T-helper 2 cell treated with Interferon-gamma antibody and Interleukin-4, amounts not matched to agents 100 ng/mL and 5 ng/mL, for 36 hours (primary cell): ENCODE measurements around the gene TAGLN3. TPM values are rescaled to one million over a fixed set of nuclear protein-coding genes. Genes with fewer than 3 reads are reported as not detected.

Source experiments
- intact Hi-C: fragments of 100-400 bp; cut with micrococcal nuclease; formaldehyde crosslinking; loops from one replicate; pipeline ENCODE4 v1.15.1; 2023
- total RNA-seq: library from RNA; stranded (reverse); gene quantifications from 2 replicates; pipeline ENCODE4 v1.2.3, GENCODE V29; 2022

The TAGLN3 gene
- total RNA-seq, 1 donor from 2014 or later, result 0.32 TPM

- intact Hi-C loops, result loop anchor here (5.0 to 10.0 kb wide), 4 partner anchors 36 to 901 kb away; partner anchors contain the start of gene NECTIN3
These were observed 22.5 kb upstream of the TAGLN3 start for GRCh38 chr3:111976254-111976653.

DNA sequence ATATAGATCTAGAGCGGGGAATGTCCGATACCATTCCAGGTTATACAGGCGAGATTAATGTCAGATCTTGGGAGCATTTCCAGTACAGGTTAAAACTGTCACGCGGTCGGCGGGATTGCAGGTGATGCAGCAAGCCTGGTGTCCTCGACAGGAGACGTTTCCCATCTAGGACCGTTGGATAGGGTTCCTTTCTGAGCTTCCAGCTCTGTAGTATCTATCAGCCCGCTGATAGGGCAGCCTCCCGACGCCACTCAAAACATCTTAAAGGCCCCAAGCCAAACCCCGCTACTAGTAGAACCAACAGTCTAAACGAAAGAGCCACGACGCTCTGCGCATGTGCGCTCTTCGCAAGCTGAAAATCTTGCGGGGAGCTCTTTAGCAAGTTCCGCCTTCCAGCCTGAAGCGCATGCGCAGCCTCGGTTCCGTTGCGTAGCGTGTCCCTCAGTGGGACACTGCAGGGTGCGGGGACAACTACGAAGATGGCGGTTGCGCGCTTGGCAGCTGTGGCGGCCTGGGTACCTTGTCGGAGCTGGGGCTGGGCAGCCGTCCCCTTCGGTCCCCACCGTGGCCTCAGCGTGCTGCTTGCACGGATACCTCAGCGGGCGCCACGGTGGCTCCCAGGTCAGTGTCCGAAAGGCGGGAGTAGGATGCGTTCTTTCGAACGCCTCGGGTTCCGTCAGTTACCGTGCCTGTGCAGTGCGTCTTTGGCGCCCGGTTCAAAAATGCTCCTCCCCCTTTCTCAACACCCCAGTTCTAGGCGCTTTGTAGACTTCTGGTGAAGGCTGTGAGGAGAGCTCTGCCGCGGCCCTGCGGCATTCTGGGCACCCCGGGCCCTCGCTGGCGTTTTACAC lies 19.9 kb upstream of the TAGLN3 start, which contains the start of gene ABHD10:
TSS of gene ABHD10 (plus strand) at position 444 of the 851 bp plus-strand sequence. CDS start at position 480, 36 bp downstream.
- intact Hi-C loops, result loop anchor here (1.0 to 10.0 kb wide), 7 partner anchors 33 to 904 kb away; partner anchors contain the start of genes CD96, NECTIN3 and SLC35A5

GRCh38 chr3:111979434-111980038 lies 19.2 kb upstream of the TAGLN3 start:
- intact Hi-C loops, result loop anchor here (1.0 to 10.0 kb wide), 7 partner anchors 33 to 905 kb away; partner anchors contain the start of genes CD96, NECTIN3 and SLC35A5

DNA sequence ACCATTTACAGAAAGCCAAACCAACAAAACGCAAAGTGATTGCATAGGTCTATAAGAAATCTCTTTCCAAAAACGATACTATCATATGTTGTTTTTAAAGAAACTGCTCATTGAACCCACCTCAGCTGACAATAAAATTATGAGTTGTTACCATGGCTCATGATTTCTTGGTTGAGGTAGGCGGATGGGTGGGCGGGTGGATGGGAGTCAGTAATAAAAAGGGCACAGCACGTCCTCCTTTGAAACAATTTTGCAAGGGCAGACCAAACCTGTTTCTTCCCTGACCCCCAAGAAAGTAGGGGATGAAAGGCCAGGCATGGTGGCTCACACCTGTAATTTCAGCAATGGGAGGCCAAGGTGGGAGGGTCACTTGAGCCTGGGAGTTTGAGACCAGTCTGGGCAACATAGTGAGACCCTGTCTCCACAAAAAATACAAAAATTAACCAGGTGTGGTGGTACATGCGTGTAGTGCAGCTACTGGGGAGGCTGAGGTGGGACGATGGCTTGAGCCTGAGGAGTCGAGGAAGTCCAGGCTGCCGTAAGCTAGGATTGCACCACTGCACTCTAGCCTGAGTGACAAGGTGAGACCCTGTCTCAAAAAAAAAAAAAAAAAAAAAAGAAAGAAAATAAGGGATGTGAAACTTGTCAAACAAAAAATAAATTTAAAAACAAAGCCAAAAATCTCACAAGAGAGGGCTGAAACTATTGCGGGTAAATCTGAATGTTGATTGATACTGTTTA lies 17.8 kb upstream of the TAGLN3 start:
- intact Hi-C loops, result no loop called here

- intact Hi-C loops, result no loop called here
These were observed 17.3 kb upstream of the TAGLN3 start for GRCh38 chr3:111981457-111981763.

DNA sequence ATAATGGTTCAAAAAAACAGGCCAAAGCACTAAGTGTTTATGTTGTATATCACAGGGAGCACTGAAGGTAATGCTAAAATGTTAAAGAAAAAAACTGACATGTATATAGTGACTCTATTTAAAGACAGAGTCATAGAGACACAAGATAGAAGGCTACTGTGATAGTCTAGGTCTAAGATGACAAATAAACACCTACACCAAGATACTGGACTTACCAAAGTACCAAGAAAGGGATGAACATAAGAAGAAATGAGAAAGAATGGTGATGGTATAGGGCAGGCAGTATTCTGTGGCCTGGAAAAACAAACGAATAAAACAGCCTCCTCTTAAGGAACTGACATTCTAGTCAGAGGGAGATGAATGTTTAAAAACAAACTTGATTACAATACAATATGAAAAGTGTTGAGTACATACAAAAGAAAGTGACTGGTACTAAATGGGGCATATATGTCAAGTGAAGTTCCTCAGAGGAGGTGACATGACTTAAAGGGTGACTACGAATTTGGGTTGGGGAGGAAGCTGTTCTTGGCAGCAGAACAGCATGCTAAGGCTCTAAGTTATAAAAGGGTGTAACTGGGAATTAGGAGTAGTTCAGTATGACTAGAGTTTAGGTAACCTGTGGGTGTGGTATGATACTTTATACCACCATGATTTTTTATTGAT lies 14.0 kb upstream of the TAGLN3 start:
- intact Hi-C loops, result no loop called here

DNA sequence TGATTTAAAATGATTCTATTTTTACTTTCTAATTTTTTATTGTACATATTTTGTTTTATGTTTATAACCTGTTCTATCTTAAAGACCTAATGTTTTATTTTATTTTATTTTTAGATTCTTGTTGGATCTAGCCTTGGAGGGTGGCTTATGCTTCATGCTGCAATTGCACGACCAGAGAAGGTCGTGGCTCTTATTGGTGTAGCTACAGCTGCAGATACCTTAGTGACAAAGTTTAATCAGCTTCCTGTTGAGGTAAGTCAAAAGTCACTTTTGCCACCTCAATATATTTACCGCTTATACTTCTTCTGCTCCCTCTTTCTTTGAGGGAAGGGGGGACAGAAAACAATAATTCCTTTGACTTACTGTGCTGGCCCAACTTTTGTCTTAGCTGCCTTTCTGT lies 11.9 kb upstream of the TAGLN3 start:
- intact Hi-C loops, result no loop called here

GRCh38 chr3:111989061-111989678 lies 9.6 kb upstream of the TAGLN3 start:
- intact Hi-C loops, result loop anchor here (1.0 kb wide), 1 partner anchor 24 kb away; no protein-coding TSS in a partner anchor

GRCh38 chr3:111993038-111993437 lies 5.7 kb upstream of the TAGLN3 start:
- intact Hi-C loops, result no loop called here

GRCh38 chr3:111999484-112000324 lies 982 bp downstream of the TAGLN3 start:
- intact Hi-C loops, result no loop called here

DNA sequence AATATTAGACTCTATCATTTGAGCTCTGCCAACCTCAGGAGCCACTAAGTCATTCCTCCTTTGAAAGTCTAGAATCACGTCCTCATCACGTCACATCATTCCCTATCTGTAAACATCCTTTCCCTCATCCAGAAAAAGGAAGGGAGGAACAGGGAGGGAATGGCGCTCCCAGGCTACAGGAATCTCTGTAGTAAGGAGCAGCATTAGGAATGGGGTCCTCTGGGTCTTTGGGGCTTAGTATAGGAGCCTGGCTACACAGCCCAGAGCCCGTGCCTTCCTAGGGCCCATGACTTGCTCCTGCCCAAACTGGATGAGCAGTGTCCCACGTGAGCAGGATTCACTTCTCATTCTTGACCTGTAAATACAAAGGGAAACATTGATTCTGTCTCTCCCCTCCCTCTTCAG lies 1.6 kb downstream of the TAGLN3 start:
- intact Hi-C loops, result no loop called here

DNA sequence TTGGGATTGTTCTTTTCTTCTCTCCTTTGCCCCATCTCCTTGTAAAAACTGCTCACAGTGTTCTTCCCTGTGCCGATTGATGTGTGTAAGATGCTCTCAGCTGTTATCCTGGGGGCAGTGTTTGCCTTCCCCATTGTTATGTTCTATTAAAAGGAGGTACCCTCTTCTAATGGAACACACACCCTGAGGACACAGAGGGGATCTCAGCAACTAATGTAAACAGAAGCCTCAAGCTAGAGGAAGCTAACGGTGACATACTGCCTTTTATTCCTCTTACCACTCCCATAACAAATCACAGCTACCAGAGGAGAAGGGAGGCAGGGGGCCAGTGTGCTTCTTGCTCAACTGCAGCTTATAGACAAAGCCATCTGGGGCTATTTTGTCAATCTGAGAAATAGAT lies 2.2 kb downstream of the TAGLN3 start:
- intact Hi-C loops, result no loop called here

- intact Hi-C loops, result no loop called here
These were observed 2.8 kb downstream of the TAGLN3 start for GRCh38 chr3:112001526-112001925.

- intact Hi-C loops, result no loop called here
These were observed 3.6 kb downstream of the TAGLN3 start for GRCh38 chr3:112002096-112002971.

DNA sequence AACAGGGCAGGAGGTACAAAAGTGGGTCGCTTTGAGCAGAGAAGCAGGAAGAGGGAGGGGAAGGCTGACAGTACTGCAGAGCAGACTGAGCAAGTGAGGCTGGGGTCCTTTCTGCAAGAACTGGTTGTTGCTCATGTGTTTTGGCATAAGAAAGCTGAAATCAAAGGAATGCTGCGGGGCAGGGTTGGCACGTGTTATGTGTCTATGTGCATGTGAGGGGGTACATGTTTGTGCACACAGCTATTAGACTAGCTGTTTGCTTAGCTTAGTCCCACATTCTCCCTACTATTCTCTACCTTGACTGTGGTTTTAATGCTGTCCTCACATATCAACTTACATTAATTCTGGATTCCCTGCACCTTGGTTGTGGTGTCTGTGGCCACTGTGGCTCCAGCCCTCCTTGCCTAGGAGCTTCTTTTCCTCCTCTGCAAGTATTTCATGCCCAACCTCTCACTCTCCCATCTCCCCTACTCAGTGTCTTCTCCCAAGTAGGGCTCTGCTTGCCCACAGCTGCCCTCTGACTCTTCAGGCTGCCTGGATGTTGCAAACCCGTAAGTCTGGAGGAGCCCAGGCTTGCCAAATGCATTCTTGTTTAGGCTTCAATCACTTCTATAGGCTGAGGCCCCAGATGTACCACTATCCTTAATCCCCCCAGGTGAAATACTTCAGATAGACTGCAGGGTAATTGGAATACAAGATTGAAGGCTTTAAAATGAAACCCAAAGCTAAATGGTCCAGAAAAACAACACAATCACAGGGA lies 4.8 kb downstream of the TAGLN3 start:
- intact Hi-C loops, result no loop called here

DNA sequence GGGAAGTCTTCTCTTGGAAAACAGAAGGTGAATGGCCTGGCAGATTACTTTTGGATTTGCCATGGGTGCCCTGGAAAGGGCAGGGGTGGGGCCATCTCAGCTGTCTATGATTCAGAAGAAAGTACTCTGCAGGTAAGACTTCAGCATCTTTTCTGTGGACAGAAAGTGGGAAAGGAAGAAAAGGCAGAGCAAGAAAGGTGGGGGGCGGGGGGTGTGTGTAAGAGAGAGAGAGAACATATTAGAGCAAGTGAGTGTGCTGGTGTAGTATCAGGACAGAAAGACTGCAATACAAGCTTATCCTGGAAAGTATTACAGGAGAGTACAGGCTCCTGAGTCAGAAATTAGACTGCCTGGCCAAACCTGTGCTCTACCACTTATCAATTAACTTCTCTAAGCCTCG lies 5.5 kb downstream of the TAGLN3 start:
- intact Hi-C loops, result no loop called here

DNA sequence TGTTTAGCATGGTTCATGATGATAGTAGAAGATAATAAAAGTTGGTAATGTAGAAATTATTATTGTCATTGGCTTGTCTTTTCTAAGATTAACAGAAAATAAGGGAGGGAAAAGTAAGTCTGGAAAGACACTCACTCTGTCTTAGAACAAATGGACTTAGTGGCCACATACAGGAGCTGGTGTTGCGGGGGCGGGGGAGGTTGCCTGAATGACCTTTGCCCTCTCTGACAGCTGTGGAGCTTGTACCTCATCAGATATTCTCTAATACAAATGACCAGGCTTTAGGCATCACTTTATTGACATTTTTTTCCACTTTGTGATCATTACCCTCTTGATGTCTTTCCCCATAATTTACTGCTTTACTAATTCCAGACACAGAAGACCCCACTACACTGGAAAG lies 5.9 kb downstream of the TAGLN3 start:
- intact Hi-C loops, result no loop called here

GRCh38 chr3:112005091-112005672 lies 6.5 kb downstream of the TAGLN3 start:
- intact Hi-C loops, result no loop called here
